Stimulated activated effector memory CD8-positive, alpha-beta T cell treated with anti-CD3 and anti-CD28 coated beads, Interleukin-12 subunit alpha, Interleukin-12 subunit beta, amount 100 ng/mL, for 72 hours (primary cell): ENCODE results near the gene PARP15.
"Not testable (repeated sequence)": the region's sequence is repeated elsewhere in the genome, so short reads cannot be mapped to it uniquely, and the experiment has no call there.

Experiments
- ATAC-seq: fragments of 150-1000 bp; cut with Tn5 transposase; 2 replicates; pipeline ENCODE4 v1.10.0; 2021
- DNase-seq, 2 donors: peaks; one replicate each; pipeline ENCODE4 v3.0.0; 2021 to 2022; ENCODE audit warnings: low spot score in 2 of 2
- H3K27ac Mint-ChIP-seq: one replicate; pipeline ENCODE4 v1.8.0; 2022; ENCODE audit warnings: mild to moderate bottlenecking, mixed read lengths
- H3K36me3 Mint-ChIP-seq: one replicate; pipeline ENCODE4 v1.8.0; 2022; ENCODE audit warnings: mild to moderate bottlenecking, mixed read lengths
- H3K4me1 Mint-ChIP-seq: one replicate; pipeline ENCODE4 v1.8.0; 2022; ENCODE audit warnings: mixed read lengths
- H3K4me3 Mint-ChIP-seq: one replicate; pipeline ENCODE4 v1.8.0; 2022; ENCODE audit warnings: mild to moderate bottlenecking, mixed read lengths
- H3K9me3 Mint-ChIP-seq: one replicate; pipeline ENCODE4 v1.8.0; 2022; ENCODE audit warnings: mixed read lengths

The PARP15 gene

DNA sequence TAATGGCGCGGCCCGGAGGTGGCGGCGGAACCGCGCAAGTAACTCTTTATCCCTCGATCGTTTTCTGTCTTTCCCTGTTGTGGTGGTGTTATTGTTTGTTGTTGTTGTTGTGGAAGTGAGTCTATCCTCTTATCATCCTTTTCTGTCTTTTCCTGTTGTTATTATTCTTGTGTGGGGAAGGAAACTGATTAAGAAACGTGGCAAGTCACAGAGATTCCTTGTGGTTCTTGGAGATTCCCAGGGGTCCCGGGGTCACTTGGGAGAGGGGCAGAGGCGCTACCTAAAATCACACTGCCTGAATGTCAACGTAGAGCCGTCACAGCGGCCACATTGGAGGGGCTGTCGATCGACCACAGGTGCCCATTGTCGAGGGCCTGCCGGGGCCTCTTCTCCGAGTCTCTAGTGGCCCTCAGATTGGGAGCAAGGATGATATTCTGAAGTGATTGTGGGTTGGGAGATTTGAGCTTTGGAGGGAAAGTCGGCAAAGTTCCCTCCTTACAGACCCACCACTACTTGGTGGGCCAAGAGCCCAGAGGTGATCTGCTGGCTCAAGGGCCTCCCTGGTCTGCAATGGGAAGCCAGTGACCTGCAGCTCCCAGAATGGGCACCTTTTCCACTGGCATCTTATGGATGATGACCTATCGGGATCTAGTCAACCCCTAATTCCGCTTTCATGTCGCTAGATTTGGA, 104.0 kb downstream of the PARP15 start:
- Mint-ChIP-seq H3K4me1 (peaks cover 59% of the 10 kb centered on the region), H3K4me3 (peak overlapping the region; percentile 87), H3K9me3 (no peaks in the 10 kb centered on the region), H3K27ac (peak overlapping the region; percentile 96), H3K36me3 (peaks cover 25% of the 10 kb centered on the region)
- no peak for ATAC-seq
- peak in 1 of 2 donors; percentile 62 for DNase-seq

DNA sequence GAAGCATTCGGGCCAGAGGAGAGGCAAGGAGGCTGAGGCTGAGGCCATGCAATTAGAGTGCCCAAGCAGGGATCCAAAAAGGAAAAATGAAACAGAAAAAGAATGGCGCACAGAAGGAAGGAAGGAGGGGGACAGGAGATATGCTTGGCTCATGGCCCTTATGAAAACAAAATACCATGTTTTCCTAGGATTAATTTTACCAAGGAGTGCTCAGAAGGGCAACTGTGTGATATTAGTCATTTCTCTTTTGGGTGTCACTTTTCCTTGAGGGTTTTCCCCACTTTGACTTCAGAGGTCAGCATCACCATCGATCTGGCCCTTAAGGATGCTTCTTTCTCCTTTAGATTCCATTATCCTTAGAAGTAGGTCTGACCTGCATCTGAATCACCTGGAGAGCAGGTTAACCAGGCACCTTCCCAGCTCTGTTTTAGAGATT, 104.5 kb downstream of the PARP15 start:
- DNase-seq (no peak), ATAC-seq (no peak)
- H3K4me1 Mint-ChIP-seq = peaks cover 62% of the 10 kb centered on the region
- H3K9me3 Mint-ChIP-seq = no peaks in the 10 kb centered on the region
- H3K27ac Mint-ChIP-seq = peak overlapping the region; percentile 96
- H3K36me3 Mint-ChIP-seq = peaks cover 25% of the 10 kb centered on the region
- peak overlapping the region; percentile 87 for H3K4me3 Mint-ChIP-seq

DNA sequence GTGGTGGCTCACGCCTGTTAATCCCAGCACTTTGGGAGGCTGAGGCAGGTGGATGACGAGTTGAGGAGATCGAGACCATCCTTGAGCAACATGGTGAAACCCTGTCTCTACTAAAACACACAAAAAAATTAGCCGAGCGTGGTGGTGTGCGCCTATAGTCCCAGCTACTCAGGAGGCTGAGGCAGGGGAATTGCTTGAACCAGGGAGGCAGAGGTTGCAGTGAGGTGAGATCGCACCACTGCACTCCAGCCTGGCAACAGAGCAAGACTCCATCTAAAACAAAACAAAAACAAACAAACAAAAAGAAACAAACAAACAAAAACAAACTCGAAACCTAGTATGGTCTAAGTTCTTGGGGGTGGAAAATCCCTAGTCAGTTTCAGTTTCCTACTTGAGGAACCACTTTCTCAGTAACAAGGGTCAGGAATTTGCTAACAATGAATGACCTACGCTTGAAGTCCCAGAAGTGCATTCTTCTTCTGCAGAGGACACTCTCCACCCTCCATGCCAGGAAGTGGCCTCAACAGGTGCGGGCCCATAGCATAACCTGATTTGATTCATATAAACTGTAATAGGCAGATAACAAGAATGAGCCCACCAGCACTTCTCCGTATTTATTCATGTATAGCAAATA, 105.4 kb downstream of the PARP15 start:
- not testable (repeated sequence) for DNase-seq
- peaks cover 25% of the 10 kb centered on the region for H3K36me3 Mint-ChIP-seq

DNA sequence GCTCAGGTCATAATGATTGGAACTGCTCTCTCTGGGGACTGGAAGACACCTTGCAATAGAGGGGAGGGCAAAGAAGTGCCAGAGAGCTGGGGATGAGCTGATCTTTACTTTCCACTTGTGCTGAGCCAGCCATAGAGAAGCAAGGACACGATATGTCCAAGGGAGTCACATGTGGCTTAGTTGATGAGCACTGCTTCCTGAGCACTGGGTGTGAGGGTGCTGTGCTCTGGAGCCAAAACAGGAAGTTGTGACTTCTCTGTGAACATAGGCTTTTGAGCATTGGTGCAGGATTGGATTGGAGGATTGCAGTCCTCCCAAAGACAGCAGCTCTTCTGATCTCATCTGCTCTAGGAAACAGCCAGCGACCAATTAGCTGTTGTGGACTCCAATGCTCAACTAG, 109.8 kb downstream of the PARP15 start:
- DNase-seq (no peak), ATAC-seq (no peak)
- peak overlapping the region; percentile 10 for H3K27ac Mint-ChIP-seq
- peaks cover 32% of the 10 kb centered on the region for H3K4me1 Mint-ChIP-seq
- H3K36me3 Mint-ChIP-seq = peaks cover 4% of the 10 kb centered on the region
- no peak overlapping the region for H3K4me3 Mint-ChIP-seq
- no peaks in the 10 kb centered on the region for H3K9me3 Mint-ChIP-seq

More for the DNA sequence above, 105.4 kb downstream of the PARP15 start:
- Mint-ChIP-seq H3K4me3 (peak overlapping the region; percentile 87), H3K4me1 (peaks cover 65% of the 10 kb centered on the region), H3K27ac (peak overlapping the region; percentile 96)
- not testable (repeated sequence) for ATAC-seq, H3K9me3 Mint-ChIP-seq
